ENCODE results near the gene C2CD3. TPM values are rescaled to one million over a fixed set of nuclear protein-coding genes. Genes with fewer than 3 reads are reported as not detected.

C2CD3 gene
- total RNA-seq, 1 donor from 2014 or later: 25.2 TPM

DNA sequence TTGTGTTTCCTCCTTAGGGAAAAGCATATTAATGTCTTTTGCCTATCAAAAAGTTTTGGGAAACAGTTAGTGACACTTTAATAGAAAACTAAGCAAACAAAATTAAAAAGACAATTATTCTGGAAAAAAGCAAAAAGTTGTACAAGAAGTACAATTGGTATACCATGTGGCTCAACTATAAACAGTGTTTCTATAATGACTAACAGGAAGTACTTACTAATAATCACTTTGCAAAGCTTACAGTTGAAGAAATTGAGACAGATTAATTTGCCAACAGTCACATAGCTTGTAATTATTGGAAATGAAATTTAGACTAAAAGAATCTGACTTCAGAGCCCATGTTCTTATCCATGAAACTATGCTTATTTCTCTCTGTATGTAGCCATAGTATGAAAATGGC is 25.0 kb upstream of the C2CD3 start:
- peaks cover 5% of the 10 kb centered on the region for H3K9me3 Mint-ChIP-seq (ENCODE audit: unreplicated experiment)
- DNase-seq (ENCODE audit: extremely low spot score, unreplicated experiment): no peak
- TF ChIP-seq, protein P1, sequence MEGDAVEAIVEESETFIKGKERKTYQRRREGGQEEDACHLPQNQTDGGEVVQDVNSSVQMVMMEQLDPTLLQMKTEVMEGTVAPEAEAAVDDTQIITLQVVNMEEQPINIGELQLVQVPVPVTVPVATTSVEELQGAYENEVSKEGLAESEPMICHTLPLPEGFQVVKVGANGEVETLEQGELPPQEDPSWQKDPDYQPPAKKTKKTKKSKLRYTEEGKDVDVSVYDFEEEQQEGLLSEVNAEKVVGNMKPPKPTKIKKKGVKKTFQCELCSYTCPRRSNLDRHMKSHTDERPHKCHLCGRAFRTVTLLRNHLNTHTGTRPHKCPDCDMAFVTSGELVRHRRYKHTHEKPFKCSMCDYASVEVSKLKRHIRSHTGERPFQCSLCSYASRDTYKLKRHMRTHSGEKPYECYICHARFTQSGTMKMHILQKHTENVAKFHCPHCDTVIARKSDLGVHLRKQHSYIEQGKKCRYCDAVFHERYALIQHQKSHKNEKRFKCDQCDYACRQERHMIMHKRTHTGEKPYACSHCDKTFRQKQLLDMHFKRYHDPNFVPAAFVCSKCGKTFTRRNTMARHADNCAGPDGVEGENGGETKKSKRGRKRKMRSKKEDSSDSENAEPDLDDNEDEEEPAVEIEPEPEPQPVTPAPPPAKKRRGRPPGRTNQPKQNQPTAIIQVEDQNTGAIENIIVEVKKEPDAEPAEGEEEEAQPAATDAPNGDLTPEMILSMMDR (IDR thresholded peaks at IDR 0.05): no peak
- H3K4me1 Mint-ChIP-seq (ENCODE audit: unreplicated experiment): no peaks in the 10 kb centered on the region
- H3K4me3 Mint-ChIP-seq (ENCODE audit: unreplicated experiment): no peak overlapping the region
- H3K36me3 Mint-ChIP-seq (ENCODE audit: unreplicated experiment): peaks cover 4% of the 10 kb centered on the region
- no peak overlapping the region for H3K27ac Mint-ChIP-seq (ENCODE audit: unreplicated experiment)
- H3K27me3 Mint-ChIP-seq (ENCODE audit: unreplicated experiment): no peaks in the 10 kb centered on the region

DNA sequence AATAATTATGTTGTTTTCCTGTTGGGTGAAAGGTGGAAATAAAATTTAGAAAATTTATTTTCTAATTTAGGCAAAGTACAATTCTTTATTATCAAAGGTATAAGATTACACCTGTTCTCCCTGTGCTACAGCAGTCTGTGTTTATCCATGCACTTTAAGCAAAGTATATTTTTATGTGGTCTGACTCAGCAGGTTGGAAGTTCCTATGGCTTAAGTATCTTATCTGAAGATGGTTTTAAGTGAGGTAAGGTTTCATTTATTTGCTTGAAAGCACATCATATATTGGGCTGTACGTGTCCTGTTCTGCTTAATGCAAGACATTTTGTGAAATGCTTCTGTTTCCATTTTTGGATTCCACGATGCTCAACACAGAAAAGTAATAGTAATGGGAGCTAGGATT is 14.9 kb upstream of the C2CD3 start:
- H3K36me3 Mint-ChIP-seq (ENCODE audit: unreplicated experiment): peaks cover 7% of the 10 kb centered on the region
- DNase-seq (ENCODE audit: extremely low spot score, unreplicated experiment): no peak
- no peaks in the 10 kb centered on the region for H3K9me3 Mint-ChIP-seq (ENCODE audit: unreplicated experiment)
- TF ChIP-seq, protein P1 (IDR thresholded peaks at IDR 0.05): no peak
- H3K27me3 Mint-ChIP-seq (ENCODE audit: unreplicated experiment): no peaks in the 10 kb centered on the region
- no peak overlapping the region for H3K4me3 Mint-ChIP-seq (ENCODE audit: unreplicated experiment)
- H3K4me1 Mint-ChIP-seq (ENCODE audit: unreplicated experiment): peaks cover 8% of the 10 kb centered on the region
- H3K27ac Mint-ChIP-seq (ENCODE audit: unreplicated experiment): no peak overlapping the region

DNA sequence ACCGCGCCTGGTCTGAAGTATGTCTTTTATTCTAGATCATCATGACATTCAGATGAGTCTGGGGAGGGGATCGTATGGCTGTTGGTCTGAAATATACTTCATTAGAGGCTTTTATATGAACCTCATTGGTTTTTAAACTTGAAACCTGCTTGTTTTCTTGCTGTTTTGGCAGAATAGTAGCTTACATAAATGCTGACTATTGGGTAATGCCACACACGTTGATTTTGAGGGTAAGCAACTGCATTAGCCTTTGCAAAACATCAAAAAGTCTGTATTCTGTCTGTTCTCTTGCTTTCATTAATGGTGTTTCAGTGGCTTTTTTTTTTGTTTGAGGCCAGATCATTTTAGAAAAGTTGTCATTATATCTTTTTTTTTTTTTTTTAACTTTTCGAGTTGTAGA is 14.5 kb upstream of the C2CD3 start:
- H3K27me3 Mint-ChIP-seq (ENCODE audit: unreplicated experiment): no peaks in the 10 kb centered on the region
- H3K27ac Mint-ChIP-seq (ENCODE audit: unreplicated experiment): no peak overlapping the region
- TF ChIP-seq, protein P1 (IDR thresholded peaks at IDR 0.05): no peak
- no peak for DNase-seq (ENCODE audit: extremely low spot score, unreplicated experiment)
- no peak overlapping the region for H3K4me3 Mint-ChIP-seq (ENCODE audit: unreplicated experiment)
- H3K9me3 Mint-ChIP-seq (ENCODE audit: unreplicated experiment): no peaks in the 10 kb centered on the region
- H3K4me1 Mint-ChIP-seq (ENCODE audit: unreplicated experiment): peaks cover 8% of the 10 kb centered on the region
- peaks cover 4% of the 10 kb centered on the region for H3K36me3 Mint-ChIP-seq (ENCODE audit: unreplicated experiment)

DNA sequence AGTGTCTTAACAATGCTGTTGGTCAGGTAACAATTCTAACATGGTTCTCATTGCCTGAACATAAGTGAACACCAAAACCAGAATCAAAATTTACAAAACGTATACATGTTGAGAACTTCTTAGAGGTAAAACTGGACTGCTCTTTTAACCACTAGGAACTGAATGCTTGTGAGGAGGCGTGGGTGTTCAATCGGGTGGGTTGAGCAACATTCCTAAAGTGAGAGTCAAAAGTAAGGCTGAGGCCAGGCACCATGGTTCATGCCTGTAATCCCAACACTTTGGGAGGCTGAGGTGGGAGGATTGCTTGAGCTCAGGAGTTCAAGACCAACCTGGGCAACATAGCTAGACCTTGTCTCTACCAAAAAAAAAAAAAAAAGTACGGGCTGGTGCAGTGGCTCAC is 11.8 kb upstream of the C2CD3 start:
- no peak for DNase-seq (ENCODE audit: extremely low spot score, unreplicated experiment)
- no peaks in the 10 kb centered on the region for H3K27me3 Mint-ChIP-seq (ENCODE audit: unreplicated experiment)

DNA sequence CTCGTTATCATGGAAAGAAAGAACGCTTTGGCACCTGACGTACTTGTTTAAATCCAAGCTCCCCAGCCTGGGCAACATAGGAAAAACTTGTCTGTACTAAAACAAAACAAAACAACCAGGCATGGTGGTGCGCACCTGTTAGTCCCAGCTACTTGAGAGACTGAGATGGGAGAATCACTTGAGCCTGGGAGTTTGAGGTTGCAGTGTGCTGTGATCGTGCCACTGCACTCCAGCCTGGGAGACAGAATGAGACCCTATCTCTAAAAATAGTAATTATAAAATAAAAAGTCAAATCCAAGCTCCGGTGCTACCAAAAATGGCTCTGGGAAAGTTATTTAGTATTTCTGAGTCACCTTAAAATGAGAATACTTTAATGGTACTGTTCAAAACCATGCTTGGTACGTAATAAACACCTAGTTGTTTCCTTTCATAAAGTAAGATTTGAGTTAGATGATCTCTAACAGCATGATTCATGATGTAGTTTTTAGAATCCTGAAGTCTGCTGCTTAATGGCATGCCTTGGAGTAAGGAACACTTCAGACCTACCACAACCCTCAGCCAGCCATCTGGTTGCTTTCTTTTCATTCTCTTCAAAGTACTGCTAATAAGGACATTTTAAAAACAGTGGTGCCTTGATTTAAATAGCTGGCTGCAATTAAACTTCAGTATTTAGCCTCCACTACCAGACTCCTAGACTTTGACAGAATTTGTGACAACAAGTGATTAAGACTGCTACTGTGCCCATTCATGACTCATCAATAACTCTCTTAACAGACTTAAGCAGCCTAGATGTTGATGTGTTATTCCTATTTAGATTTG is 8.6 kb upstream of the C2CD3 start:
- no peak overlapping the region for H3K27ac Mint-ChIP-seq (ENCODE audit: unreplicated experiment)
- peaks cover 6% of the 10 kb centered on the region for H3K4me1 Mint-ChIP-seq (ENCODE audit: unreplicated experiment)

More for the DNA sequence above, 11.8 kb upstream of the C2CD3 start:
- TF ChIP-seq, protein P1 (IDR thresholded peaks at IDR 0.05): no peak
- peaks cover 14% of the 10 kb centered on the region for H3K4me1 Mint-ChIP-seq (ENCODE audit: unreplicated experiment)
- H3K36me3 Mint-ChIP-seq (ENCODE audit: unreplicated experiment): peaks cover 3% of the 10 kb centered on the region
- no peak overlapping the region for H3K27ac Mint-ChIP-seq (ENCODE audit: unreplicated experiment)
- H3K9me3 Mint-ChIP-seq (ENCODE audit: unreplicated experiment): no peaks in the 10 kb centered on the region
- no peak overlapping the region for H3K4me3 Mint-ChIP-seq (ENCODE audit: unreplicated experiment)

More for the DNA sequence above, 8.6 kb upstream of the C2CD3 start:
- Mint-ChIP-seq H3K9me3 (ENCODE audit: unreplicated experiment) (no peaks in the 10 kb centered on the region), H3K27me3 (ENCODE audit: unreplicated experiment) (no peaks in the 10 kb centered on the region), H3K4me3 (ENCODE audit: unreplicated experiment) (no peak overlapping the region), H3K36me3 (ENCODE audit: unreplicated experiment) (peaks cover 4% of the 10 kb centered on the region)
- TF ChIP-seq, protein P1 (IDR thresholded peaks at IDR 0.05): no peak
- DNase-seq (ENCODE audit: extremely low spot score, unreplicated experiment): no peak

Data from osteocyte (in vitro differentiated cells).